CD14-positive monocyte (primary cell): ENCODE data around the gene SLC6A18. TPM values are rescaled to one million over a fixed set of nuclear protein-coding genes. Genes with fewer than 3 reads are reported as not detected.

Experiments
- DNase-seq, 3 donors: peaks; one replicate each; pipeline ENCODE4 v3.0.0-alpha.2; 2011 to 2022
- H2AFZ ChIP-seq: 2 replicates; pipeline ENCODE4 v1.6.0; 2012; ENCODE audit warnings: mild to moderate bottlenecking, low read depth, low read length, inconsistent platforms; ENCODE audit not compliant: insufficient read depth, poor library complexity, severe bottlenecking
- H3K27ac ChIP-seq, 2 donors: 1 replicate in 1 of 2; 2 replicates in 1 of 2; pipeline ENCODE4 v1.5.1; 2012 to 2013; ENCODE audit warnings: low read length in 2 of 2, control low read depth in 1 of 2, inconsistent platforms in 1 of 2, low read depth in 1 of 2, mild to moderate bottlenecking in 1 of 2
- H3K27me3 ChIP-seq, 2 donors: one replicate each; pipeline versions ENCODE4 v1.6.0 to v1.6.1; 2011 to 2013; ENCODE audit warnings: low read length in 2 of 2; ENCODE audit not compliant: control insufficient read depth in 2 of 2, insufficient read depth in 2 of 2
- H3K36me3 ChIP-seq, 2 donors: replicated peaks in 1 of 2; 1 replicate in 1 of 2; 2 replicates in 1 of 2; pipeline versions ENCODE4 v1.5.1 to v1.6.1; 2012 to 2013; ENCODE audit warnings: low read length in 2 of 2, control low read depth in 1 of 2, inconsistent platforms in 1 of 2, mild to moderate bottlenecking in 1 of 2; ENCODE audit not compliant: insufficient read depth in 2 of 2, control insufficient read depth in 1 of 2
- H3K4me1 ChIP-seq, 2 donors: 1 replicate in 1 of 2; 2 replicates in 1 of 2; pipeline versions ENCODE4 v1.5.1 to v1.6.1; 2012 to 2013; ENCODE audit warnings: low read length in 2 of 2, control low read depth in 1 of 2, inconsistent platforms in 1 of 2, mild to moderate bottlenecking in 1 of 2, moderate library complexity in 1 of 2; ENCODE audit not compliant: insufficient read depth in 2 of 2, control insufficient read depth in 1 of 2
- H3K4me2 ChIP-seq: replicated peaks from 2 replicates; pipeline ENCODE3; 2012; ENCODE audit warnings: low read length, moderate library complexity, mild to moderate bottlenecking; ENCODE audit not compliant: poor library complexity, severe bottlenecking; ENCODE audit errors: extremely low read depth
- H3K4me3 ChIP-seq, 3 experiments: fragments of 200-600 bp in 1 of 3; sonication (generic) in 1 of 3; replicated peaks in 1 of 3; 1 replicate in 2 of 3; 2 replicates in 1 of 3; pipeline ENCODE4 v1.5.1; 2011 to 2013; ENCODE audit warnings: low read length in 3 of 3, mild to moderate bottlenecking in 3 of 3, control low read depth in 2 of 3, low read depth in 2 of 3, inconsistent platforms in 1 of 3, moderate library complexity in 1 of 3
- H3K79me2 ChIP-seq: 2 replicates; pipeline ENCODE4 v1.6.0; 2012; ENCODE audit warnings: mild to moderate bottlenecking, control low read depth, inconsistent platforms, low read length, moderate library complexity; ENCODE audit not compliant: insufficient read depth
- H3K9ac ChIP-seq: 2 replicates; pipeline ENCODE4 v1.6.0; 2017; ENCODE audit warnings: low read length, mild to moderate bottlenecking; ENCODE audit not compliant: insufficient read depth, poor library complexity, severe bottlenecking
- H3K9me3 ChIP-seq, 2 donors: replicated peaks in 1 of 2; 1 replicate in 1 of 2; 2 replicates in 1 of 2; pipeline versions ENCODE4 v1.5.1 to v1.6.1; 2012 to 2013; ENCODE audit warnings: low read length in 2 of 2, control low read depth in 1 of 2; ENCODE audit not compliant: control insufficient read depth in 1 of 2, insufficient read depth in 1 of 2
- H4K20me1 ChIP-seq: 2 replicates; pipeline ENCODE4 v1.6.0; 2012; ENCODE audit warnings: mild to moderate bottlenecking, low read length, control low read depth, moderate library complexity; ENCODE audit not compliant: insufficient read depth
- H3K27ac Mint-ChIP-seq, 7 donors: one replicate each; pipeline ENCODE4 v1.8.0; 2020; ENCODE audit warnings: mild to moderate bottlenecking in 7 of 7, mixed read lengths in 7 of 7, moderate library complexity in 6 of 7, inconsistent platforms in 2 of 7
- H3K27me3 Mint-ChIP-seq, 3 donors: one replicate each; pipeline ENCODE4 v1.8.0; 2021 to 2022; ENCODE audit warnings: low read depth in 3 of 3, mild to moderate bottlenecking in 3 of 3, mixed read lengths in 3 of 3, moderate library complexity in 3 of 3, inconsistent platforms in 1 of 3
- H3K36me3 Mint-ChIP-seq, 2 donors: one replicate each; pipeline ENCODE4 v1.8.0; 2020; ENCODE audit warnings: mixed read lengths in 2 of 2, inconsistent platforms in 1 of 2, mild to moderate bottlenecking in 1 of 2
- H3K4me1 Mint-ChIP-seq: one replicate; pipeline ENCODE4 v1.8.0; 2020; ENCODE audit warnings: mild to moderate bottlenecking, mixed read lengths
- H3K4me3 Mint-ChIP-seq, 2 donors: one replicate each; pipeline ENCODE4 v1.8.0; 2020; ENCODE audit warnings: mild to moderate bottlenecking in 2 of 2, mixed read lengths in 2 of 2, moderate library complexity in 1 of 2
- H3K9me3 Mint-ChIP-seq, 7 donors: one replicate each; pipeline ENCODE4 v1.8.0; 2020 to 2022; ENCODE audit warnings: mixed read lengths in 7 of 7, mild to moderate bottlenecking in 6 of 7, moderate library complexity in 6 of 7, inconsistent platforms in 2 of 7
- CTCF ChIP-seq: fragments of 200-600 bp; IDR thresholded peaks from one replicate; pipeline ENCODE4 v1.8.0; 2022; ENCODE audit warnings: antibody characterized with exemption, mild to moderate bottlenecking
- WGBS: methylation state at CpG from one replicate; pipeline ENCODE4 v1.1.5; 2013; ENCODE audit warnings: missing lambda C conversion rate; ENCODE audit not compliant: insufficient coverage; 5-methylcytosine and 5-hydroxymethylcytosine counted together
- intact Hi-C, 2 donors: fragments of 100-400 bp; cut with micrococcal nuclease; formaldehyde crosslinking; loops; one replicate each; pipeline versions ENCODE4 v1.15.0 to v1.15.1; 2023
- polyA plus RNA-seq, 3 donors: library from polyadenylated mRNA; depleted of rRNA in 1 of 3; unstranded in 2 of 3; stranded (reverse) in 1 of 3; fragments of 300-500 nt in 2 of 3; fragments of >200 nt in 1 of 3; fragmentation: Illumina TruSeq in 2 of 3; gene quantifications; 1 replicate in 2 of 3; 2 replicates in 1 of 3; pipeline ENCODE4 v1.2.3, GENCODE V29; 2012 to 2021

The SLC6A18 gene
- polyA plus RNA-seq, 3 donors: not detected

DNA sequence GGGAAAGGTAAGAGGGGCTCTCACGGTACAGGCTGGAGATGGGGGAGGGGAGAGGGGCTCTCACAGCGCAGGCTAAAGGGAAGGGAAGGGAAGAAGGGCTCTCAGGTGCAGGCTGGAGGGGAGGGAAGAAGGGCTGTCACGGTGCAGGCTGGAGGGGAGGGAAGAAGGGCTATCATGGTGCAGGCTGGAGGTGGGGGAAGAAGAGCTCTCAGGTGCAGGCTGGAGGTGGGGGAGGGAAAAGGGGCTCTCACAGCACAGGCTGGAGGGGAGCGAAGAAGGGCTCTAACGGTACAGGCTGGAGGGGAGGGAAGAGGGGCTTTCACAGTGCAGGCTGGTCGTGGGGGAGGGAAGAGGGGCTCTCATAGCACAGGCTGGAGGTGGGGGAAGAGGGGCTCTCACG lies 4.6 kb downstream of the SLC6A18 start:
- Histone ChIP-seq H3K27me3 (no peaks in the 10 kb centered on the region), H3K79me2 (no peaks in the 10 kb centered on the region), H3K9ac (no peak overlapping the region), H3K4me3 (no peak overlapping the region), H3K9me3 (peaks cover 0 to 4% of the 10 kb centered on the region in 2 donors), H3K27ac (no peak overlapping the region), H4K20me1 (no peaks in the 10 kb centered on the region), H3K36me3 (no peaks in the 10 kb centered on the region), H3K4me2 (no peak overlapping the region), H2AFZ (no peak overlapping the region), H3K4me1 (no peaks in the 10 kb centered on the region)
- H3K27me3 Mint-ChIP-seq: peaks cover 5 to 19% (median 12%) of the 10 kb centered on the region in 3 donors
- DNase-seq: no peak
- H3K27ac Mint-ChIP-seq: no peak overlapping the region
- H3K4me1 Mint-ChIP-seq: no peaks in the 10 kb centered on the region
- no peak for TF ChIP-seq CTCF
- H3K36me3 Mint-ChIP-seq: no peaks in the 10 kb centered on the region
- intact Hi-C loops: no loop called here
- peaks cover 0 to 7% (median 1%) of the 10 kb centered on the region in 7 donors for H3K9me3 Mint-ChIP-seq
- 45% methylated on average over 6 of the region's 7 CpGs for WGBS
- peak overlapping the region in 1 of 2 donors; percentile 24 for H3K4me3 Mint-ChIP-seq

DNA sequence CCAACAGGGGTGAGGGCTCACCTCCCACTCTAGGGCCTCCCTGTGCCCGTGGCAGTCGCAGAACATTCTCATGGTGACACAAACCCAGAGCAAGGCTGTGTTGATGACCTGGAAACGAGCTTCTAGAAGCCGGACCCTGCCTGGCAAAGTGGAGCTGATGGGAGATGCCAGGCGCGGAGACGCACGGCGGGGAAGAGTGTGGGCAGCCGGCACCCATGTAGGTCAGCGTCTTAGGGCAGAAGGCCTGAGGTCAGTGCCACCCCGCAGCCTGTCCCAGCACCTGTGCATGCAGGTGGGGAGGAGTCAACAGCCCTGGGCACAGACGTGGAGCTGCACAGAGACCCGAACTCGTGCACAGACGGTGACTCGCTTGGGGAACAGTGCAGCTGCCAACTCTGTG lies 5.4 kb downstream of the SLC6A18 start:
- H3K79me2 ChIP-seq: no peaks in the 10 kb centered on the region
- Mint-ChIP-seq H3K27me3 (peaks cover 5 to 19% (median 10%) of the 10 kb centered on the region in 3 donors), H3K4me1 (no peaks in the 10 kb centered on the region), H3K9me3 (peaks cover 4 to 14% (median 7%) of the 10 kb centered on the region in 7 donors), H3K27ac (no peak overlapping the region), H3K4me3 (no peak overlapping the region), H3K36me3 (no peaks in the 10 kb centered on the region)
- no peaks in the 10 kb centered on the region for H3K4me1 ChIP-seq
- H3K4me2 ChIP-seq: no peak overlapping the region
- no peak overlapping the region for H2AFZ ChIP-seq
- TF ChIP-seq CTCF: no peak
- WGBS: 93% methylated on average over 17 of the region's 17 CpGs
- no peak overlapping the region for H3K27ac ChIP-seq
- H3K4me3 ChIP-seq: no peak overlapping the region
- H4K20me1 ChIP-seq: no peaks in the 10 kb centered on the region
- no peak overlapping the region for H3K9ac ChIP-seq
- no peak for DNase-seq
- no peaks in the 10 kb centered on the region for H3K36me3 ChIP-seq
- H3K27me3 ChIP-seq: no peaks in the 10 kb centered on the region
- intact Hi-C loops: no loop called here
- H3K9me3 ChIP-seq: peaks cover 5 to 12% of the 10 kb centered on the region in 2 donors
